ENCODE measurements around the gene TRAF1.

GRCh38 chr9:120863833-120864232, 62.8 kb downstream of the TRAF1 start:
- TF ChIP-seq POLR2A (IDR thresholded peaks at IDR 0.05), result no peak
- TF ChIP-seq, protein P1, sequence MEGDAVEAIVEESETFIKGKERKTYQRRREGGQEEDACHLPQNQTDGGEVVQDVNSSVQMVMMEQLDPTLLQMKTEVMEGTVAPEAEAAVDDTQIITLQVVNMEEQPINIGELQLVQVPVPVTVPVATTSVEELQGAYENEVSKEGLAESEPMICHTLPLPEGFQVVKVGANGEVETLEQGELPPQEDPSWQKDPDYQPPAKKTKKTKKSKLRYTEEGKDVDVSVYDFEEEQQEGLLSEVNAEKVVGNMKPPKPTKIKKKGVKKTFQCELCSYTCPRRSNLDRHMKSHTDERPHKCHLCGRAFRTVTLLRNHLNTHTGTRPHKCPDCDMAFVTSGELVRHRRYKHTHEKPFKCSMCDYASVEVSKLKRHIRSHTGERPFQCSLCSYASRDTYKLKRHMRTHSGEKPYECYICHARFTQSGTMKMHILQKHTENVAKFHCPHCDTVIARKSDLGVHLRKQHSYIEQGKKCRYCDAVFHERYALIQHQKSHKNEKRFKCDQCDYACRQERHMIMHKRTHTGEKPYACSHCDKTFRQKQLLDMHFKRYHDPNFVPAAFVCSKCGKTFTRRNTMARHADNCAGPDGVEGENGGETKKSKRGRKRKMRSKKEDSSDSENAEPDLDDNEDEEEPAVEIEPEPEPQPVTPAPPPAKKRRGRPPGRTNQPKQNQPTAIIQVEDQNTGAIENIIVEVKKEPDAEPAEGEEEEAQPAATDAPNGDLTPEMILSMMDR (IDR thresholded peaks at IDR 0.05), result no peak
